Colonic mucosa (tissue), 4 donors: ENCODE results near the gene P2RX6. TPM values are rescaled to one million over a fixed set of nuclear protein-coding genes. Genes with fewer than 3 reads are reported as not detected.

Source experiments
- DNase-seq: peaks from one replicate; pipeline ENCODE4 v3.0.0-alpha.2; 2020
- H3K27ac ChIP-seq: fragments of 200-600 bp; one replicate; pipeline ENCODE4 v1.8.0; 2021
- H3K27me3 ChIP-seq: fragments of 200-600 bp; one replicate; pipeline ENCODE4 v1.8.0; 2021
- H3K36me3 ChIP-seq: fragments of 200-600 bp; one replicate; pipeline ENCODE4 v1.8.0; 2021
- H3K4me1 ChIP-seq: fragments of 200-600 bp; one replicate; pipeline ENCODE4 v1.8.0; 2021; ENCODE audit warnings: mild to moderate bottlenecking
- H3K4me3 ChIP-seq: fragments of 200-600 bp; one replicate; pipeline ENCODE4 v1.8.0; 2021
- H3K9ac ChIP-seq, 2 donors: one replicate each; pipeline ENCODE4 v1.7.0; 2013; ENCODE audit warnings: control low read depth in 2 of 2, low read depth in 2 of 2, low read length in 2 of 2
- H3K9me3 ChIP-seq: fragments of 200-600 bp; one replicate; pipeline ENCODE4 v1.8.0; 2021
- intact Hi-C: fragments of 100-400 bp; cut with DNase I; formaldehyde crosslinking; loops from one replicate; pipeline ENCODE4 v1.14.1; 2022
- total RNA-seq, 2 donors: library from RNA; stranded (reverse); fragmentation: NEBNext Ultra II Directional in 1 of 2; extraction: Animal tissue kit (Norgen Biotek cat#: 25700) in 1 of 2; gene quantifications; one replicate each; pipeline ENCODE4 v1.2.1, GENCODE V29; 2021
- TF ChIP-seq, protein P1 (sequence below): fragments of 200-600 bp; IDR thresholded peaks from one replicate; pipeline ENCODE4 v1.8.0; 2022; ENCODE audit warnings: antibody characterized with exemption, mild to moderate bottlenecking
- donor health status: healthy.
- donor health status: DM: no; HTN: no; CAD: no.
- donor health status: DM: no; HTN: no; CAD: no.

P2RX6 gene
- total RNA-seq, 2 donors from 2014 or later, result 0.27 to 0.62 TPM

DNA sequence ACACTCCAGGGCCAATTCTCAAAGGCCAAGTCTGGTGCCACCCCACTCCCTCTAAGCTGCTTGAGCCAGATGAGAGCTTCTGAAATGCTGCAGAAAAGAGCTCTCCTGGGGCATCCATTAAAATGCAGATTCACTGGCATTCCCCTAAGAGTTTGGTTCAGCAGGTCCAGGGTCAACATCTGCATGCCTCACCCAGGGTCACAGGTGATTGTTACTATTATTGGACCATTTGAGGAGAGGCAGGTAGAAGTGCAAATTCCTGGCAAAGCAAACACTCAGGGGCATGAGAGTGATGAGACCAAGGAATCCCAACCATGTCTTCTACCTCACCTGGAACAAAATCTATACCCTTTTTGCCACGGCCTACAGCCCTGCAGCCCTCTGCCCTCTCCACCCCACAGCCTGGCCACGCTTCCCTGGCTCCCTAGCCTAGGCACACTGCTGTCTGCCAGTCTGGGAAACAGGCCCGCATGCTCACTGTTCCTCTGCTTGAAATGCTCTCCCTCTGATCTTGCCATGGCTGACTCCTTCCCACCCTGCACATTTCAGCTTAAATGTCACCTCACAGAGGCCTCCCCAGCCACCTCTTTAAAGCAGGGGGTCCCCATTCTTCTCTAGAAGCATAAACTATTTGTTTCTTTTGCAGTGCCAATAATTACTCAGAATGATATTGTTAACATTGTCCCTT is 4.4 kb upstream of the P2RX6 start:
- Histone ChIP-seq H3K27me3 (no peaks in the 10 kb centered on the region), H3K9ac (no peak overlapping the region), H3K36me3 (no peaks in the 10 kb centered on the region), H3K4me1 (peaks cover 9% of the 10 kb centered on the region), H3K4me3 (no peak overlapping the region), H3K9me3 (no peaks in the 10 kb centered on the region), H3K27ac (no peak overlapping the region)
- intact Hi-C loops, result no loop called here
- no peak for DNase-seq
- TF ChIP-seq, protein P1, sequence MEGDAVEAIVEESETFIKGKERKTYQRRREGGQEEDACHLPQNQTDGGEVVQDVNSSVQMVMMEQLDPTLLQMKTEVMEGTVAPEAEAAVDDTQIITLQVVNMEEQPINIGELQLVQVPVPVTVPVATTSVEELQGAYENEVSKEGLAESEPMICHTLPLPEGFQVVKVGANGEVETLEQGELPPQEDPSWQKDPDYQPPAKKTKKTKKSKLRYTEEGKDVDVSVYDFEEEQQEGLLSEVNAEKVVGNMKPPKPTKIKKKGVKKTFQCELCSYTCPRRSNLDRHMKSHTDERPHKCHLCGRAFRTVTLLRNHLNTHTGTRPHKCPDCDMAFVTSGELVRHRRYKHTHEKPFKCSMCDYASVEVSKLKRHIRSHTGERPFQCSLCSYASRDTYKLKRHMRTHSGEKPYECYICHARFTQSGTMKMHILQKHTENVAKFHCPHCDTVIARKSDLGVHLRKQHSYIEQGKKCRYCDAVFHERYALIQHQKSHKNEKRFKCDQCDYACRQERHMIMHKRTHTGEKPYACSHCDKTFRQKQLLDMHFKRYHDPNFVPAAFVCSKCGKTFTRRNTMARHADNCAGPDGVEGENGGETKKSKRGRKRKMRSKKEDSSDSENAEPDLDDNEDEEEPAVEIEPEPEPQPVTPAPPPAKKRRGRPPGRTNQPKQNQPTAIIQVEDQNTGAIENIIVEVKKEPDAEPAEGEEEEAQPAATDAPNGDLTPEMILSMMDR, result no peak

DNA sequence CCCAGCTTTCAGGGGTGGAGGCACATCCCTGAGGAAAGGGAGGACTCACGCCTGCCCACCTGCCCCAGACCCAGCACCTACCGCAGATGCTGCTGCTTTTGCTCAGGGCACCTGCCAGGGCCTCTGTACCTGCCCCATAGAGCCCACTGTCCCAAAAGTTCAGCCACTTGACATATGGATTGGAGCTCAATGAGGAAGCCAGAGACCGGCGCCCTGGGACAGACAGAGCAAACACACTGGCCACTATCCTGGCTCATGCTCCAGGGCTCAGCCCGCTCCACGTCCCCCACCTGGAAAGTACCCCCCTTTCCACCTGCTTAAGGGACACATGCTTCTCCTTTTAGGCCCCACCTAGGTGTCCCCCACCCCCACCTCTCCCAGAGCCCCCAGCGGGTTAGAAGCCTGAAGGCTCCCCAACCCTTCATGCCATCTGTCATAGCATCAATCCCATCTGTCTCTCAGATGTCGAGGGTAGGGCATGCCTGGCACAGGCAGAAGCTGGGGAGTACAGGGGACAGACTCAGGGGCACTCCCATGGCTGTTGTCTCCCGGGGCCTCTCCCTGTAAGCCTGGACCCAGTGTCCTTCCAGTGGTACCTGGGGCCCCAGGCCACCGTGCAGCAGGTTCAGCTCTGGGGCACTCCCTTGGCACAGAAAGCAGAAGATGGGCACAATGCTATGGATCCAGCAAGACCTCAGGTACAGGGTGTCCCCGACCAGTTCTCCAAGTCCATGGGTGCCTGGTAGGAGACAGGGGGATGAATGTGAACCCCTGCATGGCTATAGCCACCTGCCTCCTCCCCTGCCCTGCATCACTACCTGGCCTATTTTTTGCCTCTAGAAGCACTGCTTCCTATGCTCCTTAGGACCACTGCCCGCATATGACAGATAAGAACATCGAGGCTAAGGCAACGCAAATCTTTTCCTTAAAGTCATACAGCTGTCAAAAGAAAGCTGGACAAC is 2.2 kb upstream of the P2RX6 start:
- intact Hi-C loops, result no loop called here
- peaks cover 9% of the 10 kb centered on the region for H3K4me1 ChIP-seq

DNA sequence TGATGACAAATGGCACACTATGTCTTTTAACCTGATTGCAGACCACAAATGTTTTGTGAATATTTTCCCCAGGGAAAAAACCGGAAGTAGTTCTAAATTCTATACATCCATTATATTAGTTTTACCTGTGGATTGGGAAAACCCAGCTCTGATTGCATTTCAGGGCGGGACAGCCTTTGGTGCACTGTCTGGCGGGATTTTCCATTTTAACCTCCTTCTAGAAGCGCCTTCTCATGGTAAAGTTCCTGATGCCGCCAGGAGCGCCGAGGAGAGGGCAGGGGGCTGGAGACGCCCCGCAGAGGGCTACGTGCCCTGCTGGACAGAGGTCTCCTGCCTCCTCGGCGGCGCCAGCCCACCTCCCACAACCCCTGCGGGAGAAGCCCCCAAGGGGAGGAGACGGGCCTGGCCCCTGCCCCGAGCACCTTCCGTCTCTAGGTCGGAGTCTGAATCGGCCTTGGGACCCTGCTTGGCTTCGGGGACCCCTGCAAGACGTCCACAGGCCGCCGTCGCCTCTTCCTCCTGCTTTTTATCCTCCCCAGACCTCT is 1.2 kb upstream of the P2RX6 start:
- Histone ChIP-seq H3K27me3 (no peaks in the 10 kb centered on the region), H3K4me1 (peaks cover 9% of the 10 kb centered on the region), H3K27ac (peak overlapping the region; percentile 37), H3K4me3 (peak overlapping the region; percentile 34), H3K36me3 (no peaks in the 10 kb centered on the region), H3K9ac (peak overlapping the region; percentile 47 to 61), H3K9me3 (no peaks in the 10 kb centered on the region)
- intact Hi-C loops, result no loop called here
- TF ChIP-seq, protein P1, result no peak
- DNase-seq, result no peak

More for the DNA sequence above, 2.2 kb upstream of the P2RX6 start:
- H3K9ac ChIP-seq, result no peak overlapping the region
- no peaks in the 10 kb centered on the region for H3K27me3 ChIP-seq
- no peaks in the 10 kb centered on the region for H3K9me3 ChIP-seq
- DNase-seq, result no peak
- no peak overlapping the region for H3K4me3 ChIP-seq
- TF ChIP-seq, protein P1, result no peak
- H3K27ac ChIP-seq, result no peak overlapping the region
- H3K36me3 ChIP-seq, result no peaks in the 10 kb centered on the region

DNA sequence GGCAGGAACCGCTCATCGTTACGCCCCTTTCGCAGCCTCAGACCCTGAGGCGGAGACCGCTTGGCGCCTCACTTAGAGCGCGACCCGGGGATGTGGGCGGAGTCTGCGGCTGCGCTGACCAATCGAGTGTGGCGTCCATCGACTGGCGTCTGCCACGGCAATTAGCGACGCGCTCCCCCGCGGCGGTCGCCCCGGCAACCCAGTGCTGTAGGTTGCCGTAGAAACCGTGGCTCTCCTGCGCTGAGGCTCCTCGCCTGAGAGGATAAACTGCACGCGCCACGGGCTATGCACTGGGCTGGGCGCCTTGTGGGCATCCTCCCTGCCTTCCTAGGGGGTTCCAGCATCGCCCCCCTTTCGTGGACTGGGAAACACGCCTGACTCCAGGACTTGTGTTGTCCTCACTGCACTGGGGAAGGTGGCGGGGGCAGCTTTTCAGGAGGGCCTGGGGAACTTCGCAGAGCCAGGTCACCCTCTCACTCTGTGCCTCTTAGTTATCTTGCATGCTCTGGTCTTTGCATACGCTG is 701 bp upstream of the P2RX6 start:
- Histone ChIP-seq H3K36me3 (no peaks in the 10 kb centered on the region), H3K9me3 (no peaks in the 10 kb centered on the region), H3K27ac (peak overlapping the region; percentile 37), H3K9ac (peak overlapping the region; percentile 47 to 61), H3K4me3 (peak overlapping the region; percentile 34), H3K27me3 (no peaks in the 10 kb centered on the region), H3K4me1 (peaks cover 9% of the 10 kb centered on the region)
- intact Hi-C loops, result no loop called here
- peak; percentile 84 for DNase-seq
- TF ChIP-seq, protein P1, result no peak

DNA sequence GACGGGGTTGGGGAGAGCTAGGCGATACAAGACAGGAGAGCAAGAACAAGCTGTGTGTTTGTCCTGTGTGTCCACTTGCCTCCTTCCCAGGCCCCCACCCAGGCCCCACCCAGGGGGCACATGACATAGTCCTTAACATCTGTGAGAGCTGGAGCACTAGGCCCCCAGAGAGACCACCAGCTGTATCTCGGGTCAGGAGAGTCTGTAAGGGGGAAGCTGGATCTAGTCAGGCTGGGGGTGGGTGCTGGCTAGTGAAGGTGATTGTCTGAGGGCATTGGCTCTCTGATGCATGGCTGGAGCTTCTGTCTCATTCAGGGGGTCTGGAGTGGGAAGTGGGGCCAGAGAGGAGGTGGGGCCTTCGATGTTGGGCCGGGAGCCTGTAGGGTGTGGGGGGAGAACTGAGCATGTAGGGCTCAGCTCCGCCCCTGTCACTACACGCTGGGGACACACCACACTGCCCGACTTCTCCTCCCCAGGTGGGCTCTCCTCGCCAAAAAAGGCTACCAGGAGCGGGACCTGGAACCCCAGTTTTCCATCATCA is 571 bp downstream of the P2RX6 start:
- intact Hi-C loops, result no loop called here
- no peak for DNase-seq

More for the DNA sequence above, 571 bp downstream of the P2RX6 start:
- no peaks in the 10 kb centered on the region for H3K36me3 ChIP-seq
- no peak overlapping the region for H3K27ac ChIP-seq
- no peaks in the 10 kb centered on the region for H3K9me3 ChIP-seq
- no peak overlapping the region for H3K4me3 ChIP-seq
- no peak overlapping the region for H3K9ac ChIP-seq
- H3K4me1 ChIP-seq, result peaks cover 9% of the 10 kb centered on the region
- no peaks in the 10 kb centered on the region for H3K27me3 ChIP-seq
- TF ChIP-seq, protein P1, result no peak
